Panc1 (cell line): Measurements from ENCODE around the gene PTTG1. TPM values are rescaled to one million over a fixed set of nuclear protein-coding genes. Genes with fewer than 3 reads are reported as not detected.

Experiments used
- ATAC-seq: fragments of 200-7000 bp; cut with Tn5 transposase; 2 replicates; pipeline ENCODE4 v1.9.1; 2020; ENCODE audit warnings: mild to moderate bottlenecking, moderate library complexity
- BruUV-seq: library from RNA; stranded (reverse); fragments of 400-500 nt; replicated peaks from 2 replicates; lab custom pipeline; 2021; lab: Mats Ljungman, UMichigan
- CTCF ChIA-PET: fragments of 300-600 bp; sonication (Branson Sonifier 250); formaldehyde crosslinking; loops from one replicate; lab custom pipeline; 2022; ENCODE audit warnings: antibody characterized with exemption; lab: Charles Lee
- POLR2A ChIA-PET: fragments of 300-600 bp; sonication (Branson Sonifier 250); formaldehyde crosslinking; loops from one replicate; lab custom pipeline; 2022; ENCODE audit warnings: antibody characterized with exemption; lab: Charles Lee
- DNase-seq: peaks from one replicate; pipeline ENCODE4 v3.0.0-alpha.2; 2010; ENCODE audit warnings: low read depth, low spot score
- H3K27ac ChIP-seq: 2 replicates; pipeline ENCODE4 v1.5.1; 2011; ENCODE audit warnings: mild to moderate bottlenecking, low read length, inconsistent platforms
- H3K27me3 ChIP-seq: fragments of 200-500 bp; sonication (Bioruptor generic); 2 replicates; pipeline ENCODE4 v1.6.0; 2014; ENCODE audit warnings: low read length, inconsistent platforms; ENCODE audit not compliant: control insufficient read depth, insufficient read depth
- H3K36me3 ChIP-seq: fragments of 200-500 bp; sonication (Bioruptor generic); 2 replicates; pipeline ENCODE4 v1.5.1; 2014; ENCODE audit warnings: inconsistent platforms, mild to moderate bottlenecking, low read length, moderate library complexity; ENCODE audit not compliant: control insufficient read depth, insufficient read depth
- H3K4me1 ChIP-seq: 2 replicates; pipeline ENCODE4 v1.5.1; 2011; ENCODE audit warnings: inconsistent platforms, mild to moderate bottlenecking, low read length, moderate library complexity; ENCODE audit not compliant: control insufficient read depth, insufficient read depth
- H3K4me3 ChIP-seq, 2 experiments: 2 replicates each; pipeline ENCODE4 v1.5.1; 2011 to 2012; ENCODE audit warnings: low read depth in 2 of 2, low read length in 2 of 2, mild to moderate bottlenecking in 2 of 2, inconsistent platforms in 1 of 2, moderate library complexity in 1 of 2
- H3K9me3 ChIP-seq: fragments of 200-500 bp; sonication (Bioruptor generic); 2 replicates; pipeline ENCODE4 v1.5.1; 2014; ENCODE audit warnings: low read depth, mild to moderate bottlenecking, inconsistent platforms, low read length, moderate library complexity; ENCODE audit not compliant: control insufficient read depth, insufficient read depth
- POLR2AphosphoS5 ChIP-seq: IDR thresholded peaks from 2 replicates; pipeline ENCODE4 v1.6.1; 2012; ENCODE audit warnings: mild to moderate bottlenecking, low read depth, low read length, moderate library complexity
- SIN3A ChIP-seq: IDR thresholded peaks from 2 replicates; pipeline ENCODE4 v1.6.1; 2012; ENCODE audit warnings: low read depth, mild to moderate bottlenecking, low read length, moderate library complexity, borderline replicate concordance; ENCODE audit not compliant: insufficient read depth
- TCF7L2 ChIP-seq: IDR thresholded peaks from 2 replicates; pipeline ENCODE4 v1.6.1; 2011; ENCODE audit warnings: mild to moderate bottlenecking, low read depth, low read length, inconsistent platforms
- in situ Hi-C: cut with HindIII; loops from 2 replicates; pipeline ENCODE4 v1.10.0; 2016; ENCODE audit warnings: low sequenced_read_pairs, low pct_unique_long_range_greater_than_20kb
- intact Hi-C: fragments of 100-400 bp; cut with micrococcal nuclease; formaldehyde crosslinking; loops from one replicate; pipeline ENCODE4 v1.10.0; 2022; ENCODE audit not compliant: unreplicated experiment
- total RNA-seq: library from RNA; stranded (reverse); gene quantifications from one replicate; pipeline ENCODE4 v1.2.1, GENCODE V29; 2021; ENCODE audit not compliant: unreplicated experiment
- TF ChIP-seq, protein P1 (sequence below): fragments of 450-650 bp; IDR thresholded peaks from 2 replicates; pipeline ENCODE4 v1.5.1; 2017; ENCODE audit warnings: mild to moderate bottlenecking
- TF ChIP-seq, protein P2 (sequence below), 2 experiments: IDR thresholded peaks; 2 replicates each; pipeline ENCODE4 v1.6.1; 2011 to 2012; ENCODE audit warnings: low read depth in 2 of 2, control low read depth in 1 of 2, low read length in 1 of 2, mild to moderate bottlenecking in 1 of 2, moderate library complexity in 1 of 2; ENCODE audit not compliant: insufficient read depth in 1 of 2

The PTTG1 gene
- total RNA-seq, 1 experiment from 2014 or later, result 171 TPM

DNA sequence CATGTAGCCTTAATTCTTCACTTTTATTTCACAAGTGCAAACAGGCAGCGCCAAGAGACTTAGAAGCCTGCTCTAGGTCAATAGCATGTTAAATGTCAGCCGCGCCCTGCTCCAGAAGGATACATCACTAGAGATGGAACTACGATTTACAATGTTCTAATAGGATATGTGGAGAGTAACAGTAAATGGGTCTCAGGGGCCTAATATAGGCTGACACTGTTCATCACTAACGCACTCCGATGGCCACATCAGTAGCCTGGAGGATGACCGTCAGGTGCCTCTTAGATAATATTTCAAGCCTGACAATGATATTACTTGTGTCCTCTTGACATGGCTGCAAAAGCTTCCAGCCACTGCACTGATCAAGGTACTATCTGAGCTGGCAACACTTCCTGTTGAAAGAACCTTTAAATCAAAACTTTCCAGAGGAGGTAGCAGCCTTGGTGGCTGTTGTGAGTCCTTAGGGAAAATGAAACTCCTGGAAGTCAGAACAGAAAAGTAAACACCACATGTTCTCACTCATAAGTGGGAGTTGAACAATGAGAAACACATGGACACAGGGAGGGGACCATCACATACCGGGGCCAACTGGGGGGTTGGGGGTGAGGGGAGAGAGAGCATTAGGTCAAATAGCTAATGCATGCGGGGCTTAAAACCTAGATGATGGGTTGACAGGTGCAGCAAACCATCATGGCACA lies 35.0 kb downstream of the PTTG1 start:
- no peaks in the 10 kb centered on the region for H3K36me3 ChIP-seq
- H3K27ac ChIP-seq, result no peak overlapping the region
- DNase-seq (no peak), ATAC-seq (peak; percentile 30; the same call in 1 of the 2 replicates)
- in situ Hi-C loops, result no loop called here
- TF ChIP-seq SIN3A (no peak), TCF7L2 (no peak), POLR2AphosphoS5 (no peak)
- TF ChIP-seq, protein P1, sequence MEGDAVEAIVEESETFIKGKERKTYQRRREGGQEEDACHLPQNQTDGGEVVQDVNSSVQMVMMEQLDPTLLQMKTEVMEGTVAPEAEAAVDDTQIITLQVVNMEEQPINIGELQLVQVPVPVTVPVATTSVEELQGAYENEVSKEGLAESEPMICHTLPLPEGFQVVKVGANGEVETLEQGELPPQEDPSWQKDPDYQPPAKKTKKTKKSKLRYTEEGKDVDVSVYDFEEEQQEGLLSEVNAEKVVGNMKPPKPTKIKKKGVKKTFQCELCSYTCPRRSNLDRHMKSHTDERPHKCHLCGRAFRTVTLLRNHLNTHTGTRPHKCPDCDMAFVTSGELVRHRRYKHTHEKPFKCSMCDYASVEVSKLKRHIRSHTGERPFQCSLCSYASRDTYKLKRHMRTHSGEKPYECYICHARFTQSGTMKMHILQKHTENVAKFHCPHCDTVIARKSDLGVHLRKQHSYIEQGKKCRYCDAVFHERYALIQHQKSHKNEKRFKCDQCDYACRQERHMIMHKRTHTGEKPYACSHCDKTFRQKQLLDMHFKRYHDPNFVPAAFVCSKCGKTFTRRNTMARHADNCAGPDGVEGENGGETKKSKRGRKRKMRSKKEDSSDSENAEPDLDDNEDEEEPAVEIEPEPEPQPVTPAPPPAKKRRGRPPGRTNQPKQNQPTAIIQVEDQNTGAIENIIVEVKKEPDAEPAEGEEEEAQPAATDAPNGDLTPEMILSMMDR, result no peak
- TF ChIP-seq, protein P2, sequence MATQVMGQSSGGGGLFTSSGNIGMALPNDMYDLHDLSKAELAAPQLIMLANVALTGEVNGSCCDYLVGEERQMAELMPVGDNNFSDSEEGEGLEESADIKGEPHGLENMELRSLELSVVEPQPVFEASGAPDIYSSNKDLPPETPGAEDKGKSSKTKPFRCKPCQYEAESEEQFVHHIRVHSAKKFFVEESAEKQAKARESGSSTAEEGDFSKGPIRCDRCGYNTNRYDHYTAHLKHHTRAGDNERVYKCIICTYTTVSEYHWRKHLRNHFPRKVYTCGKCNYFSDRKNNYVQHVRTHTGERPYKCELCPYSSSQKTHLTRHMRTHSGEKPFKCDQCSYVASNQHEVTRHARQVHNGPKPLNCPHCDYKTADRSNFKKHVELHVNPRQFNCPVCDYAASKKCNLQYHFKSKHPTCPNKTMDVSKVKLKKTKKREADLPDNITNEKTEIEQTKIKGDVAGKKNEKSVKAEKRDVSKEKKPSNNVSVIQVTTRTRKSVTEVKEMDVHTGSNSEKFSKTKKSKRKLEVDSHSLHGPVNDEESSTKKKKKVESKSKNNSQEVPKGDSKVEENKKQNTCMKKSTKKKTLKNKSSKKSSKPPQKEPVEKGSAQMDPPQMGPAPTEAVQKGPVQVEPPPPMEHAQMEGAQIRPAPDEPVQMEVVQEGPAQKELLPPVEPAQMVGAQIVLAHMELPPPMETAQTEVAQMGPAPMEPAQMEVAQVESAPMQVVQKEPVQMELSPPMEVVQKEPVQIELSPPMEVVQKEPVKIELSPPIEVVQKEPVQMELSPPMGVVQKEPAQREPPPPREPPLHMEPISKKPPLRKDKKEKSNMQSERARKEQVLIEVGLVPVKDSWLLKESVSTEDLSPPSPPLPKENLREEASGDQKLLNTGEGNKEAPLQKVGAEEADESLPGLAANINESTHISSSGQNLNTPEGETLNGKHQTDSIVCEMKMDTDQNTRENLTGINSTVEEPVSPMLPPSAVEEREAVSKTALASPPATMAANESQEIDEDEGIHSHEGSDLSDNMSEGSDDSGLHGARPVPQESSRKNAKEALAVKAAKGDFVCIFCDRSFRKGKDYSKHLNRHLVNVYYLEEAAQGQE (IDR thresholded peaks at IDR 0.05; ENCODE audit: insufficient read depth in 1 of 2, low read depth in 2 of 2, low read length in 1 of 2), result no peak
- no TSS peak for BruUV-seq
- POLR2A ChIA-PET, result no interaction called here
- H3K4me3 ChIP-seq, result no peak overlapping the region
- CTCF ChIA-PET, result no interaction called here
- no peaks in the 10 kb centered on the region for H3K4me1 ChIP-seq
- no peaks in the 10 kb centered on the region for H3K9me3 ChIP-seq
- intact Hi-C loops, result no loop called here
- H3K27me3 ChIP-seq, result no peaks in the 10 kb centered on the region

DNA sequence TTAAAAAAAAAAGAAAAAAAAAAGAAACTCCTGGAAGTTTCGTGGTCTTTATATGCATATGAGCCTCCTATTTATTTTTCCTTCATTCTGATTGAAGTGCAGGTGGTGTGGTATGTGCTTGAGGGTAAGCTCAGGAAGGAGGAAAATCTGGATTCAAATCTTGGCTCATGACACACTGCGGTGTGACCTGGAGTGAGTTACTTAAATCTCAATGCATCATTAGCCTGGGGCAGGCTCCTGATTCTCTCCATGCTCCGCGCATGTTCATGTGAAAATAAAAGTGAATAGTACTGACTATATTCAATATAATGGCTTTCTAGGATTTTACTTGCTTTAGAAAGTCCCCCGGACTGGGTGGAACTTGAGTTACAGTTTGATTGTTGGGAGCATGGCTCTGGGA lies 35.6 kb downstream of the PTTG1 start:
- in situ Hi-C loops, result no loop called here
- H3K4me1 ChIP-seq, result no peaks in the 10 kb centered on the region
- POLR2A ChIA-PET, result no interaction called here
- no peaks in the 10 kb centered on the region for H3K9me3 ChIP-seq
- BruUV-seq, result no TSS peak
- DNase-seq (no peak), ATAC-seq (no peak)
- CTCF ChIA-PET, result no interaction called here
- H3K36me3 ChIP-seq, result no peaks in the 10 kb centered on the region
- no peak overlapping the region for H3K27ac ChIP-seq
- intact Hi-C loops, result no loop called here
- no peaks in the 10 kb centered on the region for H3K27me3 ChIP-seq
- H3K4me3 ChIP-seq, result no peak overlapping the region
- TF ChIP-seq SIN3A (no peak), TCF7L2 (no peak), POLR2AphosphoS5 (no peak)
- TF ChIP-seq, protein P2 (IDR thresholded peaks at IDR 0.05; ENCODE audit: insufficient read depth in 1 of 2, low read depth in 2 of 2, low read length in 1 of 2), result no peak
- TF ChIP-seq, protein P1, result no peak
